ENCODE data around the gene CDH2.
A peak's percentile ranks its signal among the peaks of the same experiment; 100 is the strongest.

- TF ChIP-seq CTCF (optimal IDR thresholded peaks at IDR 0.05 in 1 of 3, IDR thresholded peaks at IDR 0.05 in 1 of 3, conservative IDR thresholded peaks at IDR 0.05 in 1 of 3; ENCODE audit: extremely low read depth in 1 of 3, insufficient read depth in 2 of 3, low read length in 3 of 3) (no peak), EZH2 (IDR thresholded peaks at IDR 0.05; ENCODE audit: low read length) (peak; percentile 72)
These were observed 816 bp downstream of the CDH2 start for GRCh38 chr18:28175930-28176697.

Data from keratinocyte (primary cell).